Fibroblast of lung (primary cell): ENCODE measurements around the gene ESRRA. TPM values are rescaled to one million over a fixed set of nuclear protein-coding genes. Genes with fewer than 3 reads are reported as not detected.

Experiments used
- DNase-seq, 2 donors: peaks; one replicate each; pipeline versions ENCODE4 v3.0.0 to v3.0.0-alpha.2; 2010; ENCODE audit warnings: low read depth in 2 of 2
- H2AFZ ChIP-seq: 2 replicates; pipeline ENCODE4 v1.5.1; 2012; ENCODE audit warnings: low read length, control low read depth, inconsistent platforms
- H3K27ac ChIP-seq: 2 replicates; pipeline ENCODE4 v1.5.1; 2011; ENCODE audit warnings: low read length, control low read depth; ENCODE audit not compliant: insufficient read depth
- H3K27me3 ChIP-seq: 2 replicates; pipeline ENCODE4 v1.5.1; 2011; ENCODE audit warnings: mild to moderate bottlenecking, low read length; ENCODE audit not compliant: control insufficient read depth, insufficient read depth
- H3K36me3 ChIP-seq: 2 replicates; pipeline ENCODE4 v1.5.1; 2011; ENCODE audit warnings: low read length; ENCODE audit not compliant: control insufficient read depth, insufficient read depth
- H3K4me1 ChIP-seq: 2 replicates; pipeline ENCODE4 v1.5.1; 2011; ENCODE audit warnings: low read length; ENCODE audit not compliant: control insufficient read depth, insufficient read depth; ENCODE audit errors: extremely low read depth
- H3K4me2 ChIP-seq: 2 replicates; pipeline ENCODE4 v1.5.1; 2011; ENCODE audit warnings: low read length, control low read depth; ENCODE audit not compliant: insufficient read depth; ENCODE audit errors: extremely low read depth
- H3K4me3 ChIP-seq, 4 experiments: fragments of 200-600 bp in 1 of 4; sonication (generic) in 1 of 4; replicated peaks in 1 of 4; 2 replicates each; pipeline ENCODE4 v1.5.1; 2011 to 2016; ENCODE audit warnings: low read length in 4 of 4, low read depth in 3 of 4, mild to moderate bottlenecking in 3 of 4, control low read depth in 2 of 4, inconsistent platforms in 1 of 4, mixed read lengths in 1 of 4; ENCODE audit not compliant: insufficient read depth in 1 of 4; ENCODE audit errors: control extremely low read depth in 1 of 4
- H3K79me2 ChIP-seq: 2 replicates; pipeline ENCODE4 v1.5.1; 2012; ENCODE audit warnings: mild to moderate bottlenecking, low read length, inconsistent platforms; ENCODE audit not compliant: control insufficient read depth, insufficient read depth
- H3K9ac ChIP-seq: 2 replicates; pipeline ENCODE4 v1.5.1; 2011; ENCODE audit warnings: mild to moderate bottlenecking, low read length, control low read depth; ENCODE audit not compliant: insufficient read depth
- H3K9me3 ChIP-seq: 2 replicates; pipeline ENCODE4 v1.5.1; 2012; ENCODE audit warnings: low read depth, low read length; ENCODE audit not compliant: control insufficient read depth, insufficient read depth
- H4K20me1 ChIP-seq: 2 replicates; pipeline ENCODE4 v1.5.1; 2011; ENCODE audit warnings: low read length; ENCODE audit not compliant: control insufficient read depth, insufficient read depth; ENCODE audit errors: extremely low read depth
- CTCF ChIP-seq, 2 donors: IDR thresholded peaks in 1 of 2; conservative IDR thresholded peaks in 1 of 2; 1 replicate in 1 of 2; 2 replicates in 1 of 2; pipeline ENCODE4 v1.5.1; 2011 to 2012; ENCODE audit warnings: low read length in 2 of 2, control low read depth in 1 of 2, inconsistent platforms in 1 of 2, low read depth in 1 of 2, mild to moderate bottlenecking in 1 of 2
- EZH2 ChIP-seq: IDR thresholded peaks from 2 replicates; pipeline ENCODE4 v1.5.1; 2012; ENCODE audit warnings: low read length, control low read depth, mild to moderate bottlenecking; ENCODE audit errors: missing control alignments
- polyA plus RNA-seq, 2 donors: library from polyadenylated mRNA; depleted of rRNA in 1 of 2; stranded (reverse) in 1 of 2; unstranded in 1 of 2; fragments of >200 nt; gene quantifications; 2 replicates each; pipeline ENCODE4 v1.2.1, GENCODE V29; 2011 to 2012; ENCODE audit warnings: missing spikeins in 1 of 2
- total RNA-seq: library from RNA; depleted of rRNA; stranded (reverse); fragments of >200 nt; gene quantifications from 2 replicates; pipeline ENCODE4 v1.2.1, GENCODE V29; 2014

ESRRA gene
- total and polyA plus RNA-seq, 2 donors (not counting 1 experiment from before 2014, with no cell fraction given), result 6.7 to 32.5 TPM

DNA sequence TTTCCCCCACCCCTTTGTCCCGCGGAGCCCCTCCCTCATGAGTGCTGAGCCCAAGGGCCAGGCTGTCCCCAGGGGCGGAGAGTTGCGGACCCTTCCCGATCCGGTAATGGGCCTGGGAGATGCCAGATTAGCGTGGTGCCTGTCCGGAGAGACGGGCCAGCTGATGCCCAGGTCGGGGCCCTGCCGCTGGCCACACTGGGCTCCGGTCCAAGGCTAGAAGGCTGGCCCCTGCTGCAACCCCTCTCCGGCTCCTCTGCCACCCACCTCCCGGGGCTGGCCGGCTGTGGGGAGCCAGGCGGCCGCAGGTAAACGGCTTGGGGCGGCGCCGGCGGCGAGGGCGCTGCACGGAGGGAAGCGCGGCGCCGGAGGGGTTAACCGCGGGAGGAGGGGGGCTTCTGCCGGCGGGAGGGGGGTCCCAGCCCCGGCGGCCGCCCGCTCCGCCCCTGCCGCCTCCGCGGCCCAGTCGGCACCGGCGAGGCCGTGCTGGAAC is 14.0 kb upstream of the ESRRA start, which contains the start of gene KCNK4:
Gene KCNK4 (plus strand): TSS at position 41 of the 490 bp plus-strand sequence. CDS start 1,717 bp downstream, outside the sequence.
- Histone ChIP-seq H2AFZ (no peak within 1 kb of the TSS), H3K9ac (no peak within 1 kb of the TSS), H3K4me1 (peaks cover 2% of the 10 kb centered on the region), H3K27ac (no peak within 1 kb of the TSS), H3K36me3 (no peaks in the 10 kb centered on the region), H3K79me2 (no peaks in the 10 kb centered on the region), H3K4me3 (peak within 1 kb of the TSS in 1 of 4 experiments; percentile 30), H3K27me3 (peaks cover 45% of the 10 kb centered on the region), H3K9me3 (no peaks in the 10 kb centered on the region), H3K4me2 (peak within 1 kb of the TSS; percentile 51), H4K20me1 (no peaks in the 10 kb centered on the region)
- DNase-seq, result no peak
- no peak for TF ChIP-seq EZH2
- TF ChIP-seq CTCF (conservative IDR thresholded peaks at IDR 0.05 in 1 of 2, IDR thresholded peaks at IDR 0.05 in 1 of 2; ENCODE audit: low read depth in 1 of 2, low read length in 2 of 2), result no peak

DNA sequence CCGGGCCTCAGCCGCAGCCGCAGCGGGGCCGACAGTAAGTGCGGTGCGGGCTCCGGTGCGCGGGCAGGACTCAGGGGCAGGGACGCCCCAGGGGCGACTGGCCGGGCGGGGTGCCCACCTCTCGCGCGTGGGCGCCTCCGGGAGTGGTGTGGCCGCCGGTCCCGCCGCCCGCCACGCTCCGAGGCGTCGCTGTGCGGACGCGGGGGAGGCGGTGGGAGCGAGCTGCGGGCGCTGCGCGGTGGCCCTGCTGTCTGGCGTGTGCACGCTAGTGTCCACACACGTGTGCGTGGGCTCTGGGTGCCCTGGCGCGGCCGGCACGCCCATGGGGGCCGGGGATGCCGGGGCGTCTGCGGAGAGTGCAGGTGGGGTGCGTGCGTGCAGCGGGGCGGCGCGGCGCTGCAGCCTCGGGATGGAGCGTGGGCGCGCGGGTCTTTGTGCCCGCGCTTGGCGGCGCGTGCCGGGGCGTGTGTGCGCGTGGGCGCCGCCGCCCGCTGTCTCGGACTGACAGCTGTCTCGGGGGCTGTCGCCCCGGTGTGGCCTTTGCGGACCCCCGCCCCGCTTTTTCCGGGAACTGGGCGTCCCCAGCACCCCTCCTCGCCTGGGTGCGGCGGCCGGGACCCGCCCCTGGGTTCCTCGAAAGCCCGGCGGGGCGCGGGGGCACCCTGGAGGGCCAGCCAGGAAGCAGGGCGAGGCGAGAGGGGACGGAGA is 13.4 kb upstream of the ESRRA start:
- H3K36me3 ChIP-seq, result no peaks in the 10 kb centered on the region
- no peak overlapping the region for H2AFZ ChIP-seq
- H3K9ac ChIP-seq, result no peak overlapping the region
- H3K4me1 ChIP-seq, result no peaks in the 10 kb centered on the region
- no peak for DNase-seq
- H3K27me3 ChIP-seq, result peaks cover 50% of the 10 kb centered on the region
- H3K79me2 ChIP-seq, result no peaks in the 10 kb centered on the region
- no peak for TF ChIP-seq CTCF (conservative IDR thresholded peaks at IDR 0.05 in 1 of 2, IDR thresholded peaks at IDR 0.05 in 1 of 2; ENCODE audit: low read depth in 1 of 2, low read length in 2 of 2)
- peak; percentile 89 for TF ChIP-seq EZH2
- no peaks in the 10 kb centered on the region for H3K9me3 ChIP-seq
- no peaks in the 10 kb centered on the region for H4K20me1 ChIP-seq
- H3K4me2 ChIP-seq, result peak overlapping the region; percentile 51
- peak overlapping the region in 1 of 4 experiments; percentile 30 for H3K4me3 ChIP-seq
- no peak overlapping the region for H3K27ac ChIP-seq

- TF ChIP-seq CTCF (conservative IDR thresholded peaks at IDR 0.05 in 1 of 2, IDR thresholded peaks at IDR 0.05 in 1 of 2; ENCODE audit: low read depth in 1 of 2, low read length in 2 of 2) (no peak), EZH2 (peak; percentile 45)
- no peak overlapping the region for H3K9ac ChIP-seq
- peaks cover 58% of the 10 kb centered on the region for H3K27me3 ChIP-seq
- no peaks in the 10 kb centered on the region for H3K79me2 ChIP-seq
- no peaks in the 10 kb centered on the region for H3K9me3 ChIP-seq
- peak overlapping the region in 1 of 4 experiments; percentile 30 for H3K4me3 ChIP-seq
- no peak for DNase-seq
- H2AFZ ChIP-seq, result no peak overlapping the region
- no peak overlapping the region for H3K27ac ChIP-seq
- no peaks in the 10 kb centered on the region for H3K36me3 ChIP-seq
- no peaks in the 10 kb centered on the region for H3K4me1 ChIP-seq
- H4K20me1 ChIP-seq, result no peaks in the 10 kb centered on the region
- peak overlapping the region; percentile 51 for H3K4me2 ChIP-seq
These were observed 12.7 kb upstream of the ESRRA start for GRCh38 chr11:64292460-64293254.
